Measurements from ENCODE around the gene CAMSAP2.

GRCh38 chr1:200811704-200812103 lies 73.0 kb downstream of the CAMSAP2 start:
- no peak for TF ChIP-seq SP1 (IDR thresholded peaks at IDR 0.05; ENCODE audit: low read depth)
- no peak for TF ChIP-seq SIN3A (IDR thresholded peaks at IDR 0.05; ENCODE audit: low read depth)
- TF ChIP-seq CTCF (IDR thresholded peaks at IDR 0.05 in 2 of 3, conservative IDR thresholded peaks at IDR 0.05 in 1 of 3; ENCODE audit: borderline replicate concordance in 1 of 3, insufficient read depth in 1 of 3, low read depth in 2 of 3, low read length in 2 of 3): no peak
- no peak for TF ChIP-seq POLR2A (IDR thresholded peaks at IDR 0.05; ENCODE audit: borderline replicate concordance, extremely low read depth, insufficient read depth, insufficient read length)
- TF ChIP-seq MAX (IDR thresholded peaks at IDR 0.05): no peak
- no peak for TF ChIP-seq ZFX (IDR thresholded peaks at IDR 0.05)
